Pulmonary artery endothelial cell (primary cell): ENCODE results near the gene ANTXR1. TPM values are rescaled to one million over a fixed set of nuclear protein-coding genes. Genes with fewer than 3 reads are reported as not detected.

Source experiments
- DNase-seq: peaks from one replicate; pipeline ENCODE4 v3.0.0-alpha.2; 2011; ENCODE audit warnings: low read depth, low spot score
- total RNA-seq: library from RNA; depleted of rRNA; stranded (reverse); fragments of >200 nt; gene quantifications from 2 replicates; pipeline ENCODE4 v1.2.3, GENCODE V29; 2014

Gene ANTXR1
- total RNA-seq, 1 donor from 2014 or later, result 8.8 TPM

GRCh38 chr2:69204654-69205053 lies 191.7 kb downstream of the ANTXR1 start:
- DNase-seq, result no peak

- DNase-seq, result no peak
Observed at GRCh38 chr2:69205076-69205475, 192.1 kb downstream of the ANTXR1 start.

- DNase-seq, result no peak
Observed at GRCh38 chr2:69205491-69205890, 192.5 kb downstream of the ANTXR1 start.

GRCh38 chr2:69208023-69208595 lies 195.1 kb downstream of the ANTXR1 start:
- no peak for DNase-seq

- no peak for DNase-seq
Observed at GRCh38 chr2:69209482-69209881, 196.5 kb downstream of the ANTXR1 start.

- no peak for DNase-seq
Observed at GRCh38 chr2:69210385-69210784, 197.4 kb downstream of the ANTXR1 start.

- DNase-seq, result no peak
Observed at GRCh38 chr2:69211048-69211447, 198.1 kb downstream of the ANTXR1 start.

- DNase-seq, result no peak
Observed at GRCh38 chr2:69211686-69212085, 198.7 kb downstream of the ANTXR1 start.

GRCh38 chr2:69212238-69213028 lies 199.5 kb downstream of the ANTXR1 start:
- no peak for DNase-seq

GRCh38 chr2:69213201-69213600 lies 200.2 kb downstream of the ANTXR1 start:
- DNase-seq, result no peak

- no peak for DNase-seq
Observed at GRCh38 chr2:69213782-69214181, 200.8 kb downstream of the ANTXR1 start.

GRCh38 chr2:69214898-69215297 lies 201.9 kb downstream of the ANTXR1 start:
- peak; percentile 59 for DNase-seq

- no peak for DNase-seq
Observed at GRCh38 chr2:69216535-69217332, 203.8 kb downstream of the ANTXR1 start.

GRCh38 chr2:69217333-69218080 lies 204.5 kb downstream of the ANTXR1 start:
- no peak for DNase-seq

- DNase-seq, result no peak
Observed at GRCh38 chr2:69221512-69221911, 208.5 kb downstream of the ANTXR1 start.

GRCh38 chr2:69221960-69222751 lies 209.2 kb downstream of the ANTXR1 start:
- DNase-seq, result no peak

GRCh38 chr2:69222953-69223658 lies 210.1 kb downstream of the ANTXR1 start:
- peak; percentile 64 for DNase-seq

- DNase-seq, result no peak
Observed at GRCh38 chr2:69223759-69224511, 211.0 kb downstream of the ANTXR1 start.

GRCh38 chr2:69224512-69224837 lies 211.5 kb downstream of the ANTXR1 start:
- DNase-seq, result no peak

GRCh38 chr2:69225933-69226332 lies 213.0 kb downstream of the ANTXR1 start:
- DNase-seq, result no peak
